SH-SY5Y (cell line): ENCODE measurements around the gene ZBTB21.

Experiments used
- GATA2 ChIP-seq: IDR thresholded peaks from 2 replicates; pipeline ENCODE4 v1.6.1; 2011; ENCODE audit warnings: mild to moderate bottlenecking, low read depth, low read length
- GATA3 ChIP-seq: IDR thresholded peaks from 2 replicates; pipeline ENCODE4 v1.6.1; 2011; ENCODE audit warnings: low read depth, mild to moderate bottlenecking, low read length, moderate library complexity

DNA sequence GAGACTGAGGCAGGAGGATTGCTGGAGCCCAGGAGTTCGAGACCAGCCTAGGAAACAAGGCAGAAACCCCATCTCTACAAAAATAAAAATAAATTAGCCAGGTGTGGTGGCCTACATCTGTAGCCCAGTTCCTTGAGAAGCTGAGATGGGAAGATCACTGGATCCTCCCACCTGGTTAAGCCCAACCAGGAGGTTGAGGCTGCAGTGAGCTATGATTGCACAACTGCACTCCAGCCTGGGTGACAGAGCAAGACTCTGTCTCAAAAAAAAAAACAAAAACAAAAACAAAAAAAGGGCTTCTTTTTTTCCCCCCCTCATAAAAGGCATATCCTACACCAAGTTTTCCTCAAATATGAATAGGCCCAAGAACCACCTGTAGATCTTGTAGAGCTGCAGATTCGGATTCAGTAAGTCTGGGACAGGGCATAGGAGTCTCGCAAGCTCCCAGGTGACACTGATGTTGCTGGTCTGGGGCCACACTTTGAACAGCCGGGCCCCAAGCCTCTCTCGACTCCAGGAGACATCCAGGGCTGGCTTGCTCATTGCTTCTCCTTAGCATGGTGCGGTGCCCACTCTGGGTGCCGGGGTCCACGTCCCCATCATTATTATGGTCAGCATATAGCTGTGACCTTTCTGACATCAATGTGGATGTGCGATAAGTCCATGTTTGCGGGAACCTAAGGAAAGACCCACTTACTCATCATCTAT, 38.9 kb upstream of the ZBTB21 start:
- TF ChIP-seq GATA2 = no peak
- no peak for TF ChIP-seq GATA3
